IMR-90 (cell line): Measurements from ENCODE around the gene ATP10A. TPM values are rescaled to one million over a fixed set of nuclear protein-coding genes. Genes with fewer than 3 reads are reported as not detected.

Experiments
- ATAC-seq: fragments of 200-7000 bp; cut with Tn5 transposase; 2 replicates; pipeline ENCODE4 v1.9.1; 2020; ENCODE audit warnings: low read depth, mild to moderate bottlenecking, moderate library complexity
- BruUV-seq: library from RNA; stranded (reverse); fragments of 400-500 nt; replicated peaks from 2 replicates; lab custom pipeline; 2021; lab: Mats Ljungman, UMichigan
- CTCF ChIA-PET: fragments of 300-600 bp; formaldehyde crosslinking; extraction: SDS; loops from one replicate; lab custom pipeline; 2021; ENCODE audit warnings: antibody characterized with exemption; lab: Yijun Ruan, JAX
- POLR2A ChIA-PET: fragments of 300-600 bp; sonication (Branson Sonifier 250); formaldehyde crosslinking; loops from one replicate; lab custom pipeline; 2022; ENCODE audit warnings: antibody characterized with exemption; ENCODE audit not compliant: unreplicated experiment; lab: Charles Lee
- DNase-seq: peaks from one replicate; pipeline ENCODE4 v3.0.0; 2013
- H2AFZ ChIP-seq: replicated peaks from 2 replicates; pipeline ENCODE3; 2013; ENCODE audit warnings: low read length, mild to moderate bottlenecking; ENCODE audit not compliant: poor library complexity
- H2AK5ac ChIP-seq: 2 replicates; pipeline ENCODE4 v1.6.1; 2013; ENCODE audit warnings: low read depth, low read length, inconsistent platforms
- H2AK9ac ChIP-seq: replicated peaks from 2 replicates; pipeline ENCODE3; 2013; ENCODE audit warnings: mild to moderate bottlenecking, low read depth, low read length, moderate library complexity; ENCODE audit not compliant: poor library complexity
- H2BK120ac ChIP-seq: 2 replicates; pipeline ENCODE4 v1.6.1; 2013; ENCODE audit warnings: low read depth, low read length, inconsistent platforms
- H2BK15ac ChIP-seq: 3 replicates; pipeline ENCODE4 v1.6.1; 2013; ENCODE audit warnings: low read depth, low read length, inconsistent platforms
- H2BK20ac ChIP-seq: 2 replicates; pipeline ENCODE4 v1.6.1; 2013; ENCODE audit warnings: low read depth, mild to moderate bottlenecking, inconsistent platforms, low read length, moderate library complexity
- H2BK5ac ChIP-seq: 2 replicates; pipeline ENCODE4 v1.6.1; 2013; ENCODE audit warnings: mild to moderate bottlenecking, low read depth, low read length, inconsistent platforms; ENCODE audit not compliant: poor library complexity, severe bottlenecking
- H3K14ac ChIP-seq: replicated peaks from 2 replicates; pipeline ENCODE4 v1.6.1; 2013; ENCODE audit warnings: low read depth, low read length, inconsistent platforms
- H3K18ac ChIP-seq: 2 replicates; pipeline ENCODE4 v1.6.1; 2013; ENCODE audit warnings: low read depth, low read length, control low read depth
- H3K23ac ChIP-seq: 2 replicates; pipeline ENCODE4 v1.6.1; 2013; ENCODE audit warnings: low read depth, low read length, inconsistent platforms
- H3K27ac ChIP-seq: 2 replicates; pipeline ENCODE4 v1.5.1; 2013; ENCODE audit warnings: mild to moderate bottlenecking, control low read depth, low read length; ENCODE audit not compliant: insufficient read depth
- H3K27me3 ChIP-seq: 2 replicates; pipeline ENCODE4 v1.6.1; 2013; ENCODE audit warnings: low read length; ENCODE audit not compliant: control insufficient read depth, insufficient read depth
- H3K36me3 ChIP-seq: 2 replicates; pipeline ENCODE4 v1.6.1; 2013; ENCODE audit warnings: low read length, mixed read lengths; ENCODE audit not compliant: control insufficient read depth, insufficient read depth
- H3K4ac ChIP-seq: 2 replicates; pipeline ENCODE4 v1.6.1; 2013; ENCODE audit warnings: low read depth, low read length, inconsistent platforms
- H3K4me1 ChIP-seq: 2 replicates; pipeline ENCODE4 v1.6.1; 2013; ENCODE audit warnings: low read length, mixed read lengths; ENCODE audit not compliant: control insufficient read depth, insufficient read depth
- H3K4me2 ChIP-seq: 2 replicates; pipeline ENCODE4 v1.6.1; 2013; ENCODE audit warnings: low read depth, mild to moderate bottlenecking, control low read depth, low read length, moderate library complexity
- H3K4me3 ChIP-seq: 2 replicates; pipeline ENCODE4 v1.5.1; 2013; ENCODE audit warnings: low read depth, mild to moderate bottlenecking, control low read depth, low read length, moderate library complexity; ENCODE audit not compliant: insufficient read depth
- H3K56ac ChIP-seq: 2 replicates; pipeline ENCODE4 v1.6.1; 2013; ENCODE audit warnings: low read length, inconsistent platforms; ENCODE audit not compliant: insufficient read depth; ENCODE audit errors: extremely low read depth
- H3K79me1 ChIP-seq, 2 experiments: 2 replicates each; pipeline ENCODE4 v1.6.1; 2013; ENCODE audit warnings: low read length in 2 of 2, inconsistent platforms in 1 of 2, low read depth in 1 of 2
- H3K9ac ChIP-seq: 2 replicates; pipeline ENCODE4 v1.6.1; 2013; ENCODE audit warnings: low read depth, low read length, control low read depth
- H3K9me1 ChIP-seq: 2 replicates; pipeline ENCODE4 v1.6.1; 2013; ENCODE audit warnings: low read length, inconsistent platforms; ENCODE audit not compliant: insufficient read depth
- H3K9me3 ChIP-seq: 2 replicates; pipeline ENCODE4 v1.6.1; 2013; ENCODE audit warnings: low read length; ENCODE audit not compliant: control insufficient read depth, insufficient read depth
- H4K20me1 ChIP-seq: 2 replicates; pipeline ENCODE4 v1.6.1; 2013; ENCODE audit warnings: low read length, inconsistent platforms; ENCODE audit not compliant: insufficient read depth
- H4K5ac ChIP-seq: 2 replicates; pipeline ENCODE4 v1.6.1; 2013; ENCODE audit warnings: mild to moderate bottlenecking, low read depth, low read length, control low read depth
- H4K8ac ChIP-seq, 2 experiments: 2 replicates each; pipeline ENCODE4 v1.6.1; 2013; ENCODE audit warnings: low read depth in 2 of 2, low read length in 2 of 2, control low read depth in 1 of 2, inconsistent platforms in 1 of 2
- H4K91ac ChIP-seq: 2 replicates; pipeline ENCODE4 v1.6.1; 2013; ENCODE audit warnings: low read depth, low read length, inconsistent platforms; ENCODE audit not compliant: insufficient read depth
- BHLHE40 ChIP-seq: fragments of 150-350 bp; IDR thresholded peaks from 2 replicates; pipeline ENCODE4 v1.6.1; 2016; ENCODE audit warnings: mild to moderate bottlenecking, low read depth, low read length
- CHD1 ChIP-seq: IDR thresholded peaks from 2 replicates; pipeline ENCODE4 v1.6.1; 2012; ENCODE audit warnings: low read depth, low read length, improper control_type of control experiment
- FOS ChIP-seq: fragments of 150-350 bp; IDR thresholded peaks from 2 replicates; pipeline ENCODE4 v1.6.1; 2016; ENCODE audit warnings: low read depth, low read length
- MAFK ChIP-seq: IDR thresholded peaks from 2 replicates; pipeline ENCODE4 v1.6.1; 2012; ENCODE audit warnings: low read depth, low read length, improper control_type of control experiment
- MAZ ChIP-seq: IDR thresholded peaks from 2 replicates; pipeline ENCODE4 v1.6.1; 2012; ENCODE audit warnings: low read depth, mild to moderate bottlenecking, low read length, improper control_type of control experiment, moderate library complexity, borderline replicate concordance
- POLR2A ChIP-seq: IDR thresholded peaks from 2 replicates; pipeline ENCODE4 v1.6.1; 2012; ENCODE audit warnings: mild to moderate bottlenecking, low read depth, low read length
- RAD21 ChIP-seq: IDR thresholded peaks from 2 replicates; pipeline ENCODE4 v1.6.1; 2012; ENCODE audit warnings: low read length, improper control_type of control experiment
- RCOR1 ChIP-seq: IDR thresholded peaks from 2 replicates; pipeline ENCODE4 v1.6.1; 2012; ENCODE audit warnings: mild to moderate bottlenecking, low read length, improper control_type of control experiment; ENCODE audit not compliant: insufficient replicate concordance
- RFX5 ChIP-seq: IDR thresholded peaks from 2 replicates; pipeline ENCODE4 v1.8.0; 2012; ENCODE audit warnings: low read depth, mild to moderate bottlenecking, low read length, moderate library complexity
- WGBS, 2 experiments: methylation state at CpG; one replicate each; pipeline versions ENCODE4 v1.1.5 to v1.1.7; 2013; ENCODE audit warnings: missing lambda C conversion rate in 2 of 2; ENCODE audit not compliant: insufficient read length in 1 of 2; ENCODE audit errors: extremely low coverage in 2 of 2; 5-methylcytosine and 5-hydroxymethylcytosine counted together
- dilution Hi-C: fragments of 300-500 bp; cut with HindIII; formaldehyde crosslinking; loops from one replicate; pipeline ENCODE4 v1.14.3; 2018; ENCODE audit warnings: low sequenced_read_pairs; ENCODE audit not compliant: unreplicated experiment
- in situ Hi-C: fragments of 300-500 bp; cut with MboI; formaldehyde crosslinking; loops from 3 replicates; pipeline ENCODE4 v1.14.3; 2019; ENCODE audit warnings: low sequenced_read_pairs, inconsistent platforms, mixed read lengths
- intact Hi-C: fragments of 100-400 bp; cut with micrococcal nuclease; formaldehyde crosslinking; loops from 2 replicates; pipeline ENCODE4 v1.10.0; 2022
- polyA plus RNA-seq, 3 experiments: library from polyadenylated mRNA; depleted of rRNA; stranded (reverse); fragments of >200 nt; gene quantifications; 2 replicates each; pipeline ENCODE4 v1.2.3, GENCODE V29; 2012; ENCODE audit warnings: low replicate concordance in 1 of 3
- total RNA-seq: library from RNA; depleted of rRNA; stranded (reverse); fragments of >200 nt; gene quantifications from 2 replicates; pipeline ENCODE4 v1.2.3, GENCODE V29; 2012
- TF ChIP-seq, protein P1 (sequence below): fragments of 150-350 bp; IDR thresholded peaks from 2 replicates; pipeline ENCODE4 v1.6.1; 2016; ENCODE audit warnings: low read depth, mild to moderate bottlenecking, low read length, moderate library complexity, borderline replicate concordance
- TF ChIP-seq, protein P2 (sequence below): fragments of 150-350 bp; IDR thresholded peaks from 2 replicates; pipeline ENCODE4 v1.6.1; 2017; ENCODE audit warnings: mild to moderate bottlenecking, antibody characterized with exemption, low read length, low read depth

The ATP10A gene
- total and polyA plus RNA-seq, 2 of the 4 experiments (the other 2 are of a cell fraction): 13.8 to 16.0 TPM

DNA sequence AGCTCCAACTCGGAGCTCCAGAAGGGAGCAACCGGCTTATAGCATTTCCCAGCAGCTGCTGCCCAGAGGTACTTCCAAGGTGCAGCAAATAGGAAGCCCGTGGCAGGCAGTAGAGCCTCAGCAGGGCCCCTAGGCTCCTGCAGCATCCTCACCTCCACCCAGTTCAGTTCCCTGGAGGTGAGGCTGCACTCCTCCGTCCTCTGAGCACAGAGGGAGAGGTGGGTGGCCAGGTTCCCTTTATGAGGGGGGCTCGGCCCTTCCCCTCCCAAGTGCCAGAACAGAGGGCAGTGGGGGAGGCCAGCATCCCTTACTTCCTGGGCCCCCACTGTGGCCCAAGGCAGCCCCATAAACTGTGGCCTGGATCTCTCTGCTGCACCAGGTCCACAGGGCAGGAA, 150.2 kb downstream of the ATP10A start:
- intact Hi-C loops: no loop called here

More for the DNA sequence above, 150.2 kb downstream of the ATP10A start:
- no peak overlapping the region for H3K23ac ChIP-seq
- CTCF ChIA-PET: no interaction called here
- no peaks in the 10 kb centered on the region for H3K27me3 ChIP-seq
- no peak overlapping the region for H2BK15ac ChIP-seq
- no peak overlapping the region for H2AK9ac ChIP-seq
- H3K9ac ChIP-seq: no peak overlapping the region
- TF ChIP-seq RFX5 (no peak), RCOR1 (no peak), RAD21 (no peak), POLR2A (no peak), MAZ (no peak), CHD1 (no peak), MAFK (no peak), FOS (no peak), BHLHE40 (no peak)
- TF ChIP-seq, protein P1, sequence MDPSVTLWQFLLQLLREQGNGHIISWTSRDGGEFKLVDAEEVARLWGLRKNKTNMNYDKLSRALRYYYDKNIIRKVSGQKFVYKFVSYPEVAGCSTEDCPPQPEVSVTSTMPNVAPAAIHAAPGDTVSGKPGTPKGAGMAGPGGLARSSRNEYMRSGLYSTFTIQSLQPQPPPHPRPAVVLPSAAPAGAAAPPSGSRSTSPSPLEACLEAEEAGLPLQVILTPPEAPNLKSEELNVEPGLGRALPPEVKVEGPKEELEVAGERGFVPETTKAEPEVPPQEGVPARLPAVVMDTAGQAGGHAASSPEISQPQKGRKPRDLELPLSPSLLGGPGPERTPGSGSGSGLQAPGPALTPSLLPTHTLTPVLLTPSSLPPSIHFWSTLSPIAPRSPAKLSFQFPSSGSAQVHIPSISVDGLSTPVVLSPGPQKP: no peak
- TF ChIP-seq, protein P2, sequence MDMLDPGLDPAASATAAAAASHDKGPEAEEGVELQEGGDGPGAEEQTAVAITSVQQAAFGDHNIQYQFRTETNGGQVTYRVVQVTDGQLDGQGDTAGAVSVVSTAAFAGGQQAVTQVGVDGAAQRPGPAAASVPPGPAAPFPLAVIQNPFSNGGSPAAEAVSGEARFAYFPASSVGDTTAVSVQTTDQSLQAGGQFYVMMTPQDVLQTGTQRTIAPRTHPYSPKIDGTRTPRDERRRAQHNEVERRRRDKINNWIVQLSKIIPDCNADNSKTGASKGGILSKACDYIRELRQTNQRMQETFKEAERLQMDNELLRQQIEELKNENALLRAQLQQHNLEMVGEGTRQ: no peak
- no peak overlapping the region for H4K8ac ChIP-seq
- no peaks in the 10 kb centered on the region for H4K20me1 ChIP-seq
- DNase-seq (no peak), ATAC-seq (no peak)
- no TSS peak for BruUV-seq
- POLR2A ChIA-PET: no interaction called here
- no peak overlapping the region for H2BK120ac ChIP-seq
- H3K27ac ChIP-seq: no peak overlapping the region
- H2AFZ ChIP-seq: no peak overlapping the region
- H3K4me2 ChIP-seq: no peak overlapping the region
- H3K36me3 ChIP-seq: peaks cover 4% of the 10 kb centered on the region; the same call in 1 of the 2 replicates
- in situ Hi-C loops: loop anchor here (25.0 kb wide), 1 partner anchor 549 kb away; no protein-coding TSS in a partner anchor
- WGBS, 2 experiments: no CpG with 5 or more reads among the region's 5 CpGs
- H2BK5ac ChIP-seq: no peak overlapping the region
- no peaks in the 10 kb centered on the region for H3K9me3 ChIP-seq
- no peak overlapping the region for H3K4ac ChIP-seq
- H3K79me1 ChIP-seq: peaks cover 0 to 9% of the 10 kb centered on the region in 2 experiments; a peak in 3 of 4 replicates
- no peak overlapping the region for H3K14ac ChIP-seq
- no peak overlapping the region for H2BK20ac ChIP-seq
- no peak overlapping the region for H2AK5ac ChIP-seq
- no peak overlapping the region for H4K5ac ChIP-seq
- no peak overlapping the region for H3K56ac ChIP-seq
- H3K4me3 ChIP-seq: no peak overlapping the region
- dilution Hi-C loops: no loop called here
- H4K91ac ChIP-seq: no peak overlapping the region
- peaks cover 5% of the 10 kb centered on the region for H3K4me1 ChIP-seq
- no peak overlapping the region for H3K18ac ChIP-seq
- peaks cover 12% of the 10 kb centered on the region for H3K9me1 ChIP-seq
